22Rv1 (cell line): ENCODE data around the gene EVI5L.

Experiments used
- CTCF ChIP-seq: fragments of 450-650 bp; IDR thresholded peaks from 2 replicates; pipeline ENCODE4 v1.5.1; 2017; ENCODE audit warnings: mild to moderate bottlenecking
- ZFX ChIP-seq: fragments of 450-650 bp; IDR thresholded peaks from 2 replicates; pipeline ENCODE4 v1.6.1; 2017; ENCODE audit warnings: antibody characterized with exemption, borderline replicate concordance

- TF ChIP-seq CTCF = no peak
- TF ChIP-seq ZFX = no peak
These were observed 71.3 kb downstream of the EVI5L start for GRCh38 chr19:7901337-7901736.
